CD4-positive, alpha-beta T cell treated with Interleukin-17A for 4 hours (primary cell): ENCODE measurements around the gene GRB2.

ENCODE experiments used
- DNase-seq: peaks from one replicate; pipeline ENCODE4 v3.0.0-alpha.2; 2020; ENCODE audit warnings: mixed read lengths

The GRB2 gene

DNA sequence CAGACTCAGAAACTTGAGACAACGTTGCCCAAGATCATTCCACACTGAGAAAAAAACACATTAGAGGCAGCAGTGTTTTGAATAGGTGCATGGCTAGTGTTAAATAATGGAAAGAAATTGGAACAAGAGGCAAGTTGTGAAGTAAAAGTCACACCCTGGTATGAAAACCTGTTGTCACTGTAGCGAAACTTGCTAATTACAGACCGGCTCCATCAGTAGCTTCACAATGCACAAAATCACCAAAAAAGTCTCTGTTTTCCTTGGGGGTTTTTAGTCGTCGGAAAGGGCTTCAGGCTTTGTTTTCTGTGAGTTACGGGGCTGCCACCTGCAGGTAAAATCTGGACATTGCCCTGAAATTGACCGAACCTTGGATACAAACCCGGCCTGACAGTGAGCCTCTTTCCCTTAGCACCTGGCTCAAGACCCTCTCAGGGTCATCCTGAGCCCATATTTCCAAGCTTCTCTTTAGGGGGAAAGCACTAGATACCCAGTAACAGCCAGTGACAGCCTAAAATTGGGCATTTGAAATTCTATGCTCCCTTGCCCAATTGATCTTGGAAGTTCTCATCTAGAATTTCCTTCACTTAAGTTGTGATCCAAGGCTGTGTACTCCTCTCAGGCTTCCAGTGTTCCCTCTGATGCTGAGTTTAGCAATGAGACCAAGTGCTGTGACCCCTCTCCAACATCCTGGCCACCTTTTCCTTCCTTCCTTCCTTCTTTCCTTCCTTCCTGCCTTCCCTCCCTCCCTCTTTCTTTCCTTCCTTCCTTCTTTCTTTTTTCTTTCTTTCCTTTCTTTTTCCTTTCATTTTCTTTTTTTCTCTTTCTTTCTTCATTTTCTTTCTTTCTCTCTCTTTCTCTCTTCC lies 7.2 kb upstream of the GRB2 start:
- peak; percentile 77 for DNase-seq

DNA sequence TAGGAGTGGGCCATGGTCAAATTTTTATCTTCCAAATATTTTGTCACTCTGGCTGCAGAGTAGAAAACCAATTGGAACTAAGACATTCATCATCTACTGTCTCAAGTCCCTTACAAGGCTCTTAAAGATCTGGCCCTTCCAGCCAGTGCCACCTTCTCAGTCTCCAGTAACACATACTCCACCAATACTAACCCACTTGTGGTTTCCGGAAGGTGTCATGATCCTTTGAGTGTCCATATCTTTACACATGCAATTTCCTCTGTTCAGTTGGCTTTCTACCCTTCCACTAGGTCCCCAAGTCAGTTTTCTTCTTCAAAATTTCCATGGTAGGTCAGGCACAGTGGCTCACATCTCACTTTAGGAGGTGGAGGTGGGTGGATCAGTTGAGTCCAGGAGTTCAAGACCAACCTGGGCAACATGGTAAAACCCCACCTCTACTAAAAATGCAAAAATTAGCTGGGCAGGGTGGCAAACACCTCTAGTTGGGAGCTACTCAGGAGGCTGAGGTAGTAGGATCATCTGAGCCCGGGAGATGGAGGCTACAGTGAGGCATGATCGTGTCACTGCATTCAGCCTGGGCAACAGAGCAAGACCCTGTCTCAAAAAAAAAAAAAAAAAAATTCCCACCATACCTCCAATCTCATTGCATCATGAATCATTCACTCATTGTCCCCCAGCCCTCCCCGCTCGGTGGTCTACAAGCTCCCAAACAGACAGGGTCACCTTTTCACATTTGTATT lies 6.0 kb upstream of the GRB2 start:
- no peak for DNase-seq

DNA sequence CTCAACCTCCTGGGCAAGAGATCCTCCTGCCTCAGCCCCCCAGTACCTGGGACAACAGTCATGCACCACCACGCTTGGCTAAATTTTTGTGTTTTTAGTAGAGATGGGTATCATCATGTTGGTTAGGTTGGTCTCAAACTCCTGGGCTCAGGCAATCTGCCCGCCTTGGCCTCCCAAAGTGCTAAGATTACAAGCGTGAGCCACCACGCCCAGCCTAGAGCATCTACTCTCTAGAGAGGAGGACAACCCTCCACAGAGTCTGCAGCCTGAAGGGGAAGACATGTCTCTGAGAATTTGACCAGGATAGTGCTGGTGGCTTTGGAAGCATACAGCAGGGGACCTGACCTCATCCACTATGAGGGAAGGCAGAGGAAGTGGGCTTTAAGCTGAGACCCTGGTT lies 4.7 kb upstream of the GRB2 start:
- DNase-seq, result no peak

DNA sequence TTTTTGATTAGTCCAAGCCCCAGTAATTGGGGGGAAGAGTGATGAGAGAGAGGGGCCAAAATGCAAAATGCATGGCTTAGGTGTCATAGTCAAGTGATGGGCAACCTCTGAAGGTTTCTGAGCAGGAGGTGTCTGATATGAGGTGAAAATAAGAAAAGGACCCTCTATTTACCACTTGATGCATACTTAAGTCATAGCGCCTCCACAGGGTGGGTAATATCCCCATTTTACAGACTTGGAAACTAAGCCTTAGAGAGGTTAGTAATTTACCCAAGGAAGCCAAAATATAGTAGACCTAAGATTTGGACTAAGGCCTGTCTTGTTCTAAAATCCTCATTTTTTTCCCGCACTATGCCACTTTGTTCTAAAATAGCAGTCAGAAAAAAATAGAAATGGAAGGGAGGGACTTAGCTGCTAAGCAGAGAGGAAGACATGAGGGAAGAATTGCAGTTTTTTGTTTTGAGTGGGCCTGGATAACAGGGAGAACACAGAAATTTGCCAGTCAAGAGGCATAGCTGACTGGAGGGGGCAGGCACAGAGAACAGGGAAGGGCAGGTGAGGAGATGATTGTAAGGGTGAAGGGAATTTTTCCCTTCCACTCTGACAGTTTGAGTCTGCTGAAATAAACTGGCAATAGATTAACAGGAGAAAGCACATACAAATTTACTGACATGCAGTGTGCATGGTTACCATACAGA lies 2.3 kb upstream of the GRB2 start:
- no peak for DNase-seq

DNA sequence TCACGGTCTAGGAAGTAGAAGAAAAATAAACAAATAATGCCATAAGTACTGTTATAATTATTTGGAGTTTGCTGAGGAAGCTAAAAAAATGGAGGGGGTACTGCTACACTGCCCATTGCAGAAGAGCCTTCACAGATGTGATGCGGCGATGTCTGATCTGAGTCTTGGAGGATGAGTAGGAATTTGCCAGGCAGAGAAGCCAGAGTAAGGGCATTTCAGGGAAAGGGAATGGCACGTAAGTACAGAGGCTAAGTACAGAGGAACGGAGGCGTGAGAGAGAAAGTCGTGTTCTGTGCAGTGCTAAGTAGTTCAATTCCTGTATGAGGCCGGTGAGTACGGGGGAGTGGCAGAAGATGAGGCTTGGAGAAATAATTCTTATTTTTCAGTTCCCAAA lies 741 bp upstream of the GRB2 start:
- DNase-seq, result peak; percentile 13

DNA sequence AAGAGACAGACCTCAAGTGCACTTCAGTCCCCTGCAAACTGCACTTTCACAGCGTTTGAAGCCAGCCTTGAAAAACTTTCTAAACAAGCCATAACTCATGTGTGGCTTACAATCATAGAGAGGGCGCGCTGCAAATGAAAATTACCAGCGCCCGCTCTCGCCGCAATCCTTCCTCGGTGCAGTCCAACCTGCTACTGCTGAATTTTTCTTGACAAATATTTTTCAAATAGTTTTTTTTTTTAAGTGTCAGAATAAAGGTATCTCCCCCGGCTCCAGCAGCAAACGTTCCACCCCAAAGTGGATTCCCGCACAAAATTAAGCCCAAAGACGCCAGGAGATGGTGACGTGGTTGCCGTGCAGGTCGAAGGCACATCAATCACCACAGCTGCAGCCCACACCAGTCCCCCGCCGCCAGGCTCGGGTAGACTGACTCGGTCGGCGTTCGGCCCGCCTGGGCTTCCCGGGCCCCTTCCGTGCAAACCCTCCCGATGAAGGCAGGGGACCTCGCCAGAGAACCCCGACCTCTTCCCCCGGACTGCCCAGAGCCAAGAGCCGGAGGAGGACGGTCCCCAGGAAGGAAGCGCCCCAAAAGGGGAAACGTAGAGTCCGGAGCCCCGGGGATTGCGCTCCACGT lies 630 bp downstream of the GRB2 start:
- DNase-seq, result peak; percentile 60

DNA sequence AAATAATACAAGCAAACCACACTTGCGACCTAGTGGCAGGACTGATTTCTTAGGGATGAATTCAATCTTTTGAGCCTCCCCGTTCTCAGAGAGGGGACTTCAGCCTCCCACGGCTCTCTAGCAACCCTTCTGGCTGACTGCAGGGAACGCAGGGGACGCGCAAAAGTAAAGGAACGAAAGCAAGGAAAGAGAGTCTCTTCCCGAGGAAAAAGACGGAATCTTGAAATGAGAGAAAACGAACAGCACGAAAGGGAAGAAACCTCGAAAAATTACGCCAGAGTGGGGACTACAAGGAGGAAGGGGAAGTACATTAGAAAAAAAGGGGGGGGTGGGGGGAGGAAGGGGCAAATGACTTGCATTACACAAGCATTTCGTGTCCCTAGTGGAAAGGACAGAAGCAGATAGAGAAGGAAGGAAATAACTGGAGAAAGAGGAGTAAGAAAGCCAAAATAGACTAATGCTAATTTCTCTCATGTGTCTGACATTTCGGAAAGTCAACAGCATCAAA lies 1.2 kb downstream of the GRB2 start:
- peak; percentile 56 for DNase-seq

DNA sequence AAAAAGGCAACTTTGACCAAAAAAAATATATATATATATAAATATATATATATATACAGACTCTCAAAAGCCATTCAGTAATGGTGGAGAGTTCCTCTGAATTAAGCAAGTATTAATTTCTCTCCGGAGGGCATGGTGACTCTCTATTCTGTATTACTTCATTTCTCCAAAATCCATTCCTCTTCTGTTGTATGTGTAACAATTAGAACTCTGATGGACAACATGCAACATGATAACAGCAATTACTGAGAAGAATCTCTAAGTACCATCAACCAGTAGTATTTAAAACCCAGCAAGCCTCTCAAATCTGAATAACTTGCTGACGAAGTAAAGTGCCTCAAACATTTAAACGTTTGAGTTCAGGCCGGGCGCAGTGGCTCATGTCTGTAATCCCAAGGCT lies 2.3 kb downstream of the GRB2 start:
- DNase-seq, result no peak

DNA sequence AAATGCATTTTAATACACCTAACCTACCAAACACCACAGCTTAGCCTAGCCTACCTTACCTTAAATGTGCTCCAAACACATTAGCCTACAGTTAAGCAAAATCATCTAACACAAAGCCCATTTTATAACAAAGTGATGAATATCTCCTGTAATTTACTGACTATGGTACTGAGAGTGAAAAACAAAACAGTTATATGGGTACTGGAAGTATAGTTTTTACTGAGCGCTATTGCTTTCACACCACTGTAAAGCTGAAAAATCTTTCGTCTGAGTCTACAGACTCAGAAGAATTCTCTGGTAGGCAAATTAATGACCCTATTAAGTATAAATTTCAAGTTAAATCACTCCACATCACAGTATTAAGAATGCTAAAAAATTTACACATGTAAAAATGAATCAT lies 3.5 kb downstream of the GRB2 start:
- no peak for DNase-seq

DNA sequence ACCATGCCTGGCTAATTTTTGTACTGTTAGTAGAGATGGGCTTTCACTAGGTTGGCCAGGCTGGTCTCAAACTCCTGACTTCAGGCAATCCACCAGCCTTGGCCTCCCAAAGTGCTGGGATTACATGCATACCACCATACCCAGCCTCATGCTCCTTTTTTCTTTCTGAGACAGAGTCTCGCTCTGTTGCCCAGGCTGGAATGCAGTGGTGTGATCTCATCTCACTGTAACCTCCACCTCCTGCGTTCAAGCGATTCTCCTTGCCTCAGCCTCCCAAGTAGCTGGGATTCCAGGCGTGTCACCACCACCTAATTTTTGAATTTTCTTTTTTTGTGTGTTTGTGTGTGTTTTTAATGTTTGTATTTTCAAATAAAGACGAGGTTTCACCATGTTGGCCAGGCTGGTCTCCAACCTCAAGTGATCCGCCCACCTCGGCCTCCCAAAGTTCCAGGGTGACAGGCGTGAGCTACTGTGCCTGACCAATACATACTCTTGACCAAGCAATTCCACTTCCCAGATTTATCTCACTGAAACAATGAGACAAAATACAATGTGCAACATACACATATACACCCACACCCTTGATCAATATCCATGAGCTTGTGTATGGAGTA lies 5.0 kb downstream of the GRB2 start:
- DNase-seq, result no peak

DNA sequence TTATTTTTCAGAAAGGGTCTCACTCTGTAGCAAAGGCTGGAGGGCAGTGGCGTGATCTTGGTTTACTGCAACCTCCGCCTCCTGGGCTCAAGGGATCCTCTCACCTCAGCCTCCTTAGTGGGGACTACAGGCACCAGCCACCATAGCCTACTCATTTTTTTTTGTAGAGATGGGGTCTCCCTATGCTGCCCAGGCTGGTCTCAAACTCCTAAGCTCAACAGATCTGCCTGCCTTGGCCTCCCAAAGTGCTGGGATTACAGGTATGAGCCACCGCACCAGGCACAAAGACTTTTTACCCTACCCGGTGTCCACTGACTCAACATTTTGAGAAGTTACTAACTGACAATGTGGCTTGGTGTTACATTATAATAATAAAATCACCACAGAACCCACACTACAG lies 7.2 kb downstream of the GRB2 start:
- no peak for DNase-seq

DNA sequence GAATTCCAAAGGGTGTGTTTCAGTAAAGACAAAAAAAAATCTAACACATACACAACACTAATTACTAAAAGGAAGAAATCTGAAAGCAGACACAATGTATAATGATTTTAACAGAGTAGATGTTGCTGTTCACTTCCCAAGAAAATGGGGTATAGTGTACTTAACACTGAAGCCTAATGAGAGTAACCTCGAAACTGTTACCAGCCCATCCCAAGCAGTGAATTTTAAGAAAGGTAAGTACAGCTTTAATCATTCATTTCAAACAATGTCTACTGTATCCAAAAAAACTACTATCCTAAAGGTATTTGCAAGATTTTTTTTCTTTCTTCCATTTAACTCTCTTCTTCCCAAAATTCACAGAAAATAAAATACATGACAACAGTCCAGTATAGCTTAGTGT lies 8.3 kb downstream of the GRB2 start:
- DNase-seq, result no peak

DNA sequence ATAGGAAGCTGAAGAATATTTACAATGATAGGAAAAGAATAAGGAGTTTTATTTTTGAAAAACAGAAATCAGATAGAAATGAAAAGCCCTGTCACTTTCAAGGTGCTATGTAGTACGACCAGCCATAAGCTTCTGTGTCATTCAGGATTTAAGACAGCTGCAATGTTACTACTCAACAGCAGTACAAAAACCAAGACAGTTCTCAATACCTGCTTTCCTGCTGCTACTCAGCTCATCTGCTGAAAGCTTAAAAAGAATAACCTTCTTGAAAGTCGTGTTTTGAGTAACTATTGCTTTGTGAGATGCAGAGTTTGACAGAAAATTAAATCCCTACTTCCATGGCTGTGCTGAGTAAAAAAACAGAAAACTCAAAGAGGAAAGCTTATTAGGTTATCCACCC lies 8.7 kb downstream of the GRB2 start:
- DNase-seq, result no peak

DNA sequence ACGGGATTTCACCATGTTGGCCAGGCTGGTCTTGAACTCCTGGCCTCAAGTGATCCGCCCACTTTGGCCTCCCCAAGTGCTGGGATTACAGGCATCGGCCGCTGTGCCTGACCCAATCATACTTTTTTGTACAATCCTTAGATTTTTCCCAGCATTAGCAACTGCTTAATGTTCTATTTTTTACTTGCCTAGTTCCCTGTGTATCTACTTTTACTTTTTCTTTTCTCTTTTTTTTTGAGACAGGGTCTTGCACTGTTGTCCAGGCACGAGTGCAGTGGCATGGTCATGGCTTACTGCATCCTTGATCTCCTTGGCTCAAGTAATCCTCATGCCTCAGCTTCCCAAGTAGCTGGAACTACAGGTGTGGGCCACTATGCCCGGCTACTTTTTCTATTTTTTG lies 9.5 kb downstream of the GRB2 start:
- no peak for DNase-seq

DNA sequence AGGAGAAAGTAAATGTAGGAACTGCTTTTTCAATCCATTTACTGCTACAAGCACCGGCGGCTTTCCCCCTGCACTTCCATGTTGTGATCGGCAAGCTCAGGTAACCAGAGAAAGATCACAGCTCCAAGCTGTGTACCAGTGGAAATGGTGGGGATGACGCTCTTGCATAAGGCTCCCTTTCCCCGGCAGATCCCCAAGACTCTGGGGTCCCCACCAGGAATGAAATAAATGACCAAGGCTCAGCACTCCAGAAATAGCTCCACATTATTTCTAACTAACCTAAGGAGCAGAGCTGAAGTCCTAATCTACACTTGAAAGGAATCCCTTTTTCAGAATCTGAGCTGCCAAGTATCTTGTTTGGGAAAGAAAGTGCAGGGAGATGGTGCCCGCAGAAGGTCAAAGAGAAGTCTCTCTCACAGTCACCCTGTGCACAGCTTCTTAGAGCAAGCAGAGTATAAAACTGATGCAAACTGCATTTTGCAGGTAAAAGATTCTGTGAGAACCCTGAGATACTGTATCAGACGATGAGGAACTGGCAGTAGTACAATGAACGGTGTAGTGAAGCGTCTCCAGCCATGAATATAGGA lies 11.1 kb downstream of the GRB2 start:
- no peak for DNase-seq

DNA sequence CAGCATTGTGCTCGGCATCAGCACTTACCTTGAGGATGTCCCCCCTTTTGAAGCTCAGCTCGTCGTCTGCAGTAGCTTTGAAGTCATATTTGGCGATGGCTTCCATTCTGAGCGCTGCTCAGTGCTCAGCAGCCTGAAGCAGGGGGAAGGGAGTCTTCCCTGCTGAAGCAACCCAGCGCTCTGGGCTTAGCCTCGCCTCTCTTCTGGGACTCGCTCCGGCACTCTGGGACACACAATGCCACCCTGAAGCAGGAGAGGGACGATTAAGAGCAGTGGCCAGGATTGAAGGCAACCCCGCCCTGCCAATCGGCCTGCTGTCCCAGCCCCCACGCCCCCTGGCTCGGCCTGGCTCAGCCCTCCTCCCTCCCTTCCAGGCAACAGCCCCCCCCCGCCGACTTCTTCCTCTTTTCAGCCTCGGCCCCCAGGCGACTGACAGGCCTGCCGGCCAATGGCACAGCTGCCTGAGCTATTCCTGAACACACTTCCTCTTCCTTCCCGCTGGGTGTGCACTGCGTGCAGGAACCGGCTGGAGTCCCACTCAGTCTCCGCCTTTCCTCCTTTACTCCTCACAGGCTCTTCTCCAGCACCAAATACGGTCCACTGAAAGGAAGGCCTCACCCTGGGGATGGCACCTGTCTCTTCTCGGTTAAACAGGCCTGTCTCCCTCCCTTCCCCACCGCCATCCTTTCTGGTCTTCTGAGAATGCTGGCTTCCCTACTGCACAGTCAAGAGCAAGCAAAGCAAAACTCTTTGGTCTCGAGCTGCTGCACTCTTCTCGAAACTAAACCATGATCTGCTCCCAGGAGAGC lies 11.8 kb downstream of the GRB2 start:
- peak; percentile 88 for DNase-seq

DNA sequence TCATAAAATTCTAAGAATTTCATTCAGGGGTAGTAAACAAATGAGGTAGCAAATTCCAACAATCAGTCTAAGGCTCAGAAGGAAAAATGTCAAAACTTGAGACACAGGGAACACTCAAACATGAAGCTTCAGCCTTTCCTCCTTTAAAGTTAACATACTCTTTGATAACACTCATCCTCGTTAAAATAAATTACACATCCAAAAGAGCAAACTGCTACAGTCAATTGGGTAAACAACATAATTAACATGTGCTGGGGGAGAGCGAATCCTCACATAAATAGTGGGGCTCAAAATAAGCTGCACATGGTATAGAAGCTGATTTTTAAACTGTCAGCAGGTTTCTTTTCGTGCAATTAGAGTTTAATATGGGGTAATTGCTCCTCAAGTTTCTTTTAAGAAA lies 12.9 kb downstream of the GRB2 start:
- DNase-seq, result no peak

DNA sequence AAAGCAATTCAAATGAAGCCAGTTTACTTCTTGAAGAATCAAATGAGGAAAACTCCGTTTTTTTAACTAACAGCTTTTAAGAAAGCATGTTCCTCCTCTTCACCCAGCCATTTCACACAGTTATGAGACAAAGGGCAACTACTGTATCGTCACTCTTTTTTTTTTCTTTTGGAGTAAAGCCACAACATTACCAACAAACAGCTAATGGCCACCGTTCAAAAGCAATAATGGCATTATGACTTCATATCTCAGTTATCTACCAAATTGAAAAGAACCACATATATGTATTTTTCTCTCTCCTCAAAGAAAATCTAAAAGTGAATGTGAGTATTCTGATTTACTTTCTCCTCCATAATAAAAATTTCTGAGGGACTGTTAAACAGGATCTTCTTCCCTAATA lies 14.5 kb downstream of the GRB2 start:
- no peak for DNase-seq

DNA sequence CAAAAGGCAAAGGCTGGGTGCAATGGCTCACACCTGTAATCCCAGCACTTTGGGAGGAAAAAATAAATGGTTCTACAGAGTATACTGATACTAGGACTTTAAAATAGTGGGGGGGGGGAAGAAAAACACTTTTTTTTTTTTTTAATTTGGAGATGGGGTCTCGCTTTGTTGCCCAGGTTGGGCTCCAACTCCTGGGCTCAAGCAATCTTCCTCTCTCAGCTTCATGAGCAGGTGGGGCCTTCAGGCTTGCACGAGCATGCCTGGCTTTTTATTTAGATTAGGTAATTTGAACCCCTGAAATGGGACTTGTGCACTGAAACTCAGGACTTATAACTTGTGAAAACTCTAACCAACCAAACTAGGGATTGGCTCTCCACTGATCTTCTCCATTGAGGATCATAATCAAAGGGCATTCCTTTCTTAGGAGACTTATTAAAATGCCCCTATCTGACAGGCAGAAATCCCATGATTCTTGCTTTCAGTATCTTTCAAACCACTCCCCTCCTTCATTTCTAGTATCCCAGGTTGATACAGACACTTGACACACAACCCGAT lies 16.9 kb downstream of the GRB2 start:
- DNase-seq, result no peak

DNA sequence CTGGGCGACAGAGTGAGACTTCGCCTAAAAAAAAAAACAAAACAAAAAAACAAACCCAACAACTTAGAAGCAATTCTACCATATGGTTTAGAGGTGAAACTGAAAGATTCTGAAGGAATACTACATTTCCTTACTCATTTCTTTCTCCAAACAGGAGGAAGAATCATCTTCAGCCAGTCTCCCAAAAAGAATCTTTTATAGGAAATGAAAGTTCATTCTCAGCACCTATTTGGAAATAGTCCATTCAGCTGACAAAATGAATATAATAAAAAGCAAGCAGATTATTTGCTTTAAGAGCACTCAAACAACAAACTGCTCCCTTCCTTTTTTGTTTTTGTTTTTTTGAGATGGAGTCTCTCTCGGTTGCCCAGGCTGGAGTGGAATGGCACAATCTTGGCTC lies 17.7 kb downstream of the GRB2 start:
- DNase-seq, result no peak

DNA sequence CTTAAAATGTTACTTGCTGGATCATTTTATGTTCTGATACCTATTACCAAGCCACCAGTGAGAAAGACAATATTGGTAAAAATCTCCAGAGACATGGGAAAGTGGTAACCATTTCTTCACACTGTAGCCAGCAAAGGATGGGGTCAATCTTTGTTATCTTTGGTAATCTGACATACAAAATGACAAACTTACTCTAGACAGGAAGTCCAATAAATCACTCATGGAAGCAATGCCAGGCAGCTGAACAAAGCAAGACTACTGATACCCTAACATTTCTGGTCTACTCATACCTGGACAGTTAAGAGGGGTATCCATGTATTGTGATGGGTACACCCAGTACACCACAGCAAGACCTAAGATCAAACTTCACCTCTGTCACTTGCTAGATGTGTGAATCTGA lies 19.0 kb downstream of the GRB2 start:
- no peak for DNase-seq
